ENCODE data around the gene TELO2. TPM values are rescaled to one million over a fixed set of nuclear protein-coding genes. Genes with fewer than 3 reads are reported as not detected.

Gene TELO2
- total RNA-seq, 1 experiment from 2014 or later = 65.4 TPM

DNA sequence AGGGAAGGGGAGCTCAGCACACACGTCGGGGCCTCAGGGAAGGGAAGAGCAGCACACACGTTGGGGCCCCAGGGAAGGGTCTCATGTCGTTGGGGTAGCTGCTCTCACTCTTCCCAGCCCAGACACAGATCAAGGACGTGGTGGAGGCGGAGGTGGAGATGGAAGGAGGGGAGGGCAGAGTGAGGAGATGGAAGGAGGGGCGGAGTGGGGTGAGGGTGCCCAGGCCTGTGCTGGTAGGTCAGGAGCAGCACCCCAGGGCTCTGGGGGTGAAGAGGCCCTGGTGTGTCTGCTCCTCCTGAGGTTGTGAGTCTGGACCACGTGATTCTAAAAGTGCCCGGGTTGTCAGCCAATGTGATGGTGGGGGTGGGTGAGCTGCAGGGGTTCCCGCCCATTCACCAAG is 33.2 kb upstream of the TELO2 start:
- Histone ChIP-seq H3K4me3 (ENCODE audit: low read depth in 2 of 2, low read length in 2 of 2) (no peak overlapping the region), H3K4me1 (ENCODE audit: control insufficient read depth, insufficient read depth, low read length) (no peaks in the 10 kb centered on the region), H3K27ac (ENCODE audit: low read length) (no peak overlapping the region), H3K9me3 (ENCODE audit: control insufficient read depth, insufficient read depth, low read depth, low read length) (no peaks in the 10 kb centered on the region), H3K27me3 (ENCODE audit: control insufficient read depth, insufficient read depth, low read length) (no peaks in the 10 kb centered on the region), H3K36me3 (ENCODE audit: control insufficient read depth, insufficient read depth, low read length) (no peaks in the 10 kb centered on the region)
- in situ Hi-C loops (cut with HindIII; ENCODE audit: low pct_unique_long_range_greater_than_20kb, low sequenced_read_pairs) (no loop called here), intact Hi-C loops (cut with micrococcal nuclease; ENCODE audit: unreplicated experiment) (no loop called here)
- BruUV-seq (replicated peaks) = no TSS peak
- ChIA-PET CTCF (no interaction called here), POLR2A (interaction anchor here (0.6 to 0.7 kb wide), 2 partner anchors 39 to 320 kb away, joined by 8 to 17 read pairs; no protein-coding TSS in a partner anchor)
- ATAC-seq (no peak), DNase-seq (ENCODE audit: low read depth, low spot score) (no peak)
- TF ChIP-seq, protein P1, sequence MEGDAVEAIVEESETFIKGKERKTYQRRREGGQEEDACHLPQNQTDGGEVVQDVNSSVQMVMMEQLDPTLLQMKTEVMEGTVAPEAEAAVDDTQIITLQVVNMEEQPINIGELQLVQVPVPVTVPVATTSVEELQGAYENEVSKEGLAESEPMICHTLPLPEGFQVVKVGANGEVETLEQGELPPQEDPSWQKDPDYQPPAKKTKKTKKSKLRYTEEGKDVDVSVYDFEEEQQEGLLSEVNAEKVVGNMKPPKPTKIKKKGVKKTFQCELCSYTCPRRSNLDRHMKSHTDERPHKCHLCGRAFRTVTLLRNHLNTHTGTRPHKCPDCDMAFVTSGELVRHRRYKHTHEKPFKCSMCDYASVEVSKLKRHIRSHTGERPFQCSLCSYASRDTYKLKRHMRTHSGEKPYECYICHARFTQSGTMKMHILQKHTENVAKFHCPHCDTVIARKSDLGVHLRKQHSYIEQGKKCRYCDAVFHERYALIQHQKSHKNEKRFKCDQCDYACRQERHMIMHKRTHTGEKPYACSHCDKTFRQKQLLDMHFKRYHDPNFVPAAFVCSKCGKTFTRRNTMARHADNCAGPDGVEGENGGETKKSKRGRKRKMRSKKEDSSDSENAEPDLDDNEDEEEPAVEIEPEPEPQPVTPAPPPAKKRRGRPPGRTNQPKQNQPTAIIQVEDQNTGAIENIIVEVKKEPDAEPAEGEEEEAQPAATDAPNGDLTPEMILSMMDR (IDR thresholded peaks at IDR 0.05) = no peak
- TF ChIP-seq TCF7L2 (IDR thresholded peaks at IDR 0.05; ENCODE audit: low read depth, low read length) (no peak), POLR2AphosphoS5 (IDR thresholded peaks at IDR 0.05; ENCODE audit: low read depth, low read length) (no peak), SIN3A (IDR thresholded peaks at IDR 0.05; ENCODE audit: borderline replicate concordance, insufficient read depth, low read depth, low read length) (no peak)
- TF ChIP-seq, protein P2, sequence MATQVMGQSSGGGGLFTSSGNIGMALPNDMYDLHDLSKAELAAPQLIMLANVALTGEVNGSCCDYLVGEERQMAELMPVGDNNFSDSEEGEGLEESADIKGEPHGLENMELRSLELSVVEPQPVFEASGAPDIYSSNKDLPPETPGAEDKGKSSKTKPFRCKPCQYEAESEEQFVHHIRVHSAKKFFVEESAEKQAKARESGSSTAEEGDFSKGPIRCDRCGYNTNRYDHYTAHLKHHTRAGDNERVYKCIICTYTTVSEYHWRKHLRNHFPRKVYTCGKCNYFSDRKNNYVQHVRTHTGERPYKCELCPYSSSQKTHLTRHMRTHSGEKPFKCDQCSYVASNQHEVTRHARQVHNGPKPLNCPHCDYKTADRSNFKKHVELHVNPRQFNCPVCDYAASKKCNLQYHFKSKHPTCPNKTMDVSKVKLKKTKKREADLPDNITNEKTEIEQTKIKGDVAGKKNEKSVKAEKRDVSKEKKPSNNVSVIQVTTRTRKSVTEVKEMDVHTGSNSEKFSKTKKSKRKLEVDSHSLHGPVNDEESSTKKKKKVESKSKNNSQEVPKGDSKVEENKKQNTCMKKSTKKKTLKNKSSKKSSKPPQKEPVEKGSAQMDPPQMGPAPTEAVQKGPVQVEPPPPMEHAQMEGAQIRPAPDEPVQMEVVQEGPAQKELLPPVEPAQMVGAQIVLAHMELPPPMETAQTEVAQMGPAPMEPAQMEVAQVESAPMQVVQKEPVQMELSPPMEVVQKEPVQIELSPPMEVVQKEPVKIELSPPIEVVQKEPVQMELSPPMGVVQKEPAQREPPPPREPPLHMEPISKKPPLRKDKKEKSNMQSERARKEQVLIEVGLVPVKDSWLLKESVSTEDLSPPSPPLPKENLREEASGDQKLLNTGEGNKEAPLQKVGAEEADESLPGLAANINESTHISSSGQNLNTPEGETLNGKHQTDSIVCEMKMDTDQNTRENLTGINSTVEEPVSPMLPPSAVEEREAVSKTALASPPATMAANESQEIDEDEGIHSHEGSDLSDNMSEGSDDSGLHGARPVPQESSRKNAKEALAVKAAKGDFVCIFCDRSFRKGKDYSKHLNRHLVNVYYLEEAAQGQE (IDR thresholded peaks at IDR 0.05; ENCODE audit: insufficient read depth in 1 of 2, low read depth in 2 of 2, low read length in 1 of 2) = no peak

DNA sequence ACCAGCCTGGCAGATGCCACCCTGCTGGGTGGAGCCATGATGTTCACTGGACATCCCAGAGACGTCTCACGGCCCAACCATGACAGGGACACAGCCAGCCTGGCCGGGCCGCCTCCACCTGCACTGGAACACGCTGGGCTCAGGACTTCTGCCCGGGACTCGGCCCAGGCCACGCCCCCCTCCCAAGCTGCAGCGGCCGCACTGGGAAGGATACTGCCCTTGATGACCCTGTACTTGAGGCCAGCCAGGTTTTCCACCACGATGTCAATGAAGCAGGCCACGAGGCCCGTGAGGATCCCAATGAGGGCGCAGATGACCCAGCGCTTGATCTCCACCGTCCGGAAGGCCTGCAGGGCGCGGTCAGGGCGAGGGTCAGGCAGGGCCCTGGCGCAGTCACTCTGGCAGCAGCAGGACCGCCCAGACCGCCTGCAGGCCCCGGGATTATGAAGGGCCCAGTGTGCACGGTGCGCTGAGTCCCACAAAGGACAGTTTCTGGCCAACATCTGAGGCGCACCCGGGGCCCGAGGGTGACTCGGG is 32.5 kb upstream of the TELO2 start:
- Histone ChIP-seq H3K27me3 (ENCODE audit: control insufficient read depth, insufficient read depth, low read length) (no peaks in the 10 kb centered on the region), H3K4me1 (ENCODE audit: control insufficient read depth, insufficient read depth, low read length) (no peaks in the 10 kb centered on the region), H3K36me3 (ENCODE audit: control insufficient read depth, insufficient read depth, low read length) (no peaks in the 10 kb centered on the region), H3K27ac (ENCODE audit: low read length) (no peak overlapping the region), H3K9me3 (ENCODE audit: control insufficient read depth, insufficient read depth, low read depth, low read length) (no peaks in the 10 kb centered on the region), H3K4me3 (ENCODE audit: low read depth in 2 of 2, low read length in 2 of 2) (no peak overlapping the region)
- ATAC-seq = 0 out of 2 replicates have a peak, but pooled peaks have one; percentile 28
- CTCF ChIA-PET = no interaction called here
- intact Hi-C loops (cut with micrococcal nuclease; ENCODE audit: unreplicated experiment) = no loop called here
- no TSS peak for BruUV-seq (replicated peaks)
- POLR2A ChIA-PET = no interaction called here
- TF ChIP-seq POLR2AphosphoS5 (IDR thresholded peaks at IDR 0.05; ENCODE audit: low read depth, low read length) (no peak), TCF7L2 (IDR thresholded peaks at IDR 0.05; ENCODE audit: low read depth, low read length) (no peak), SIN3A (IDR thresholded peaks at IDR 0.05; ENCODE audit: borderline replicate concordance, insufficient read depth, low read depth, low read length) (no peak)
- TF ChIP-seq, protein P1 (IDR thresholded peaks at IDR 0.05) = no peak
- TF ChIP-seq, protein P2 (IDR thresholded peaks at IDR 0.05; ENCODE audit: insufficient read depth in 1 of 2, low read depth in 2 of 2, low read length in 1 of 2) = no peak
- in situ Hi-C loops (cut with HindIII; ENCODE audit: low pct_unique_long_range_greater_than_20kb, low sequenced_read_pairs) = no loop called here
- DNase-seq (ENCODE audit: low read depth, low spot score) = no peak
